ENCODE data around the gene FBXO5.
"Not testable (repeated sequence)": the region's sequence is repeated elsewhere in the genome, so short reads cannot be mapped to it uniquely, and the experiment has no call there.

Gene FBXO5

GRCh38 chr6:152980656-152981055 lies 2.2 kb downstream of the FBXO5 start:
- Mint-ChIP-seq H3K4me3 (peak overlapping the region; percentile 96), H3K27ac (peak overlapping the region; percentile 51), H3K9me3 (no peaks in the 10 kb centered on the region), H3K4me1 (ENCODE audit: low read depth) (peaks cover 48% of the 10 kb centered on the region), H3K27me3 (no peaks in the 10 kb centered on the region), H3K36me3 (ENCODE audit: low read depth) (peaks cover 79% of the 10 kb centered on the region)
- DNase-seq = no peak

- Mint-ChIP-seq H3K27me3 (no peaks in the 10 kb centered on the region), H3K4me1 (ENCODE audit: low read depth) (peaks cover 52% of the 10 kb centered on the region), H3K4me3 (no peak overlapping the region), H3K27ac (no peak overlapping the region), H3K36me3 (ENCODE audit: low read depth) (peaks cover 85% of the 10 kb centered on the region), H3K9me3 (no peaks in the 10 kb centered on the region)
- no peak for DNase-seq
These were observed 3.7 kb downstream of the FBXO5 start for GRCh38 chr6:152979116-152979515.

- no peak overlapping the region for H3K27ac Mint-ChIP-seq
- no peaks in the 10 kb centered on the region for H3K9me3 Mint-ChIP-seq
- peaks cover 86% of the 10 kb centered on the region for H3K36me3 Mint-ChIP-seq (ENCODE audit: low read depth)
- no peaks in the 10 kb centered on the region for H3K27me3 Mint-ChIP-seq
- no peak overlapping the region for H3K4me3 Mint-ChIP-seq
- H3K4me1 Mint-ChIP-seq (ENCODE audit: low read depth) = peaks cover 59% of the 10 kb centered on the region
- no peak for DNase-seq
These were observed 4.8 kb downstream of the FBXO5 start for GRCh38 chr6:152978058-152978457.

GRCh38 chr6:152977556-152977955 lies 5.3 kb downstream of the FBXO5 start:
- H3K36me3 Mint-ChIP-seq (ENCODE audit: low read depth) = peaks cover 91% of the 10 kb centered on the region

GRCh38 chr6:152976749-152977148 lies 6.1 kb downstream of the FBXO5 start:
- Mint-ChIP-seq H3K36me3 (ENCODE audit: low read depth) (peaks cover 94% of the 10 kb centered on the region), H3K27me3 (no peaks in the 10 kb centered on the region), H3K9me3 (no peaks in the 10 kb centered on the region), H3K27ac (no peak overlapping the region), H3K4me1 (ENCODE audit: low read depth) (peaks cover 61% of the 10 kb centered on the region), H3K4me3 (no peak overlapping the region)
- no peak for DNase-seq

More at GRCh38 chr6:152977556-152977955, 5.3 kb downstream of the FBXO5 start:
- Mint-ChIP-seq H3K4me1 (ENCODE audit: low read depth) (peaks cover 61% of the 10 kb centered on the region), H3K4me3 (no peak overlapping the region), H3K27ac (no peak overlapping the region), H3K27me3 (no peaks in the 10 kb centered on the region), H3K9me3 (no peaks in the 10 kb centered on the region)
- DNase-seq = no peak

GRCh38 chr6:152975204-152975915 lies 7.5 kb downstream of the FBXO5 start:
- H3K4me3 Mint-ChIP-seq = peak overlapping the region; percentile 1
- peaks cover 52% of the 10 kb centered on the region for H3K4me1 Mint-ChIP-seq (ENCODE audit: low read depth)
- H3K27ac Mint-ChIP-seq = no peak overlapping the region
- H3K36me3 Mint-ChIP-seq (ENCODE audit: low read depth) = peaks cover 94% of the 10 kb centered on the region
- no peak for DNase-seq
- peaks cover 4% of the 10 kb centered on the region for H3K9me3 Mint-ChIP-seq
- H3K27me3 Mint-ChIP-seq = no peaks in the 10 kb centered on the region

GRCh38 chr6:152973916-152974315 lies 8.9 kb downstream of the FBXO5 start:
- peaks cover 4% of the 10 kb centered on the region for H3K9me3 Mint-ChIP-seq
- peaks cover 95% of the 10 kb centered on the region for H3K36me3 Mint-ChIP-seq (ENCODE audit: low read depth)
- no peak overlapping the region for H3K27ac Mint-ChIP-seq
- H3K27me3 Mint-ChIP-seq = no peaks in the 10 kb centered on the region
- peaks cover 42% of the 10 kb centered on the region for H3K4me1 Mint-ChIP-seq (ENCODE audit: low read depth)
- no peak for DNase-seq
- no peak overlapping the region for H3K4me3 Mint-ChIP-seq

GRCh38 chr6:152969688-152970418 lies 13.0 kb downstream of the FBXO5 start:
- Mint-ChIP-seq H3K4me1 (ENCODE audit: low read depth) (peaks cover 14% of the 10 kb centered on the region), H3K9me3 (peaks cover 18% of the 10 kb centered on the region), H3K27me3 (no peaks in the 10 kb centered on the region), H3K27ac (no peak overlapping the region), H3K36me3 (ENCODE audit: low read depth) (peaks cover 64% of the 10 kb centered on the region), H3K4me3 (no peak overlapping the region)
- no peak for DNase-seq

GRCh38 chr6:152966168-152966894 lies 16.5 kb downstream of the FBXO5 start:
- H3K4me3 Mint-ChIP-seq; H3K4me1 Mint-ChIP-seq (ENCODE audit: low read depth); DNase-seq; H3K27ac Mint-ChIP-seq; H3K27me3 Mint-ChIP-seq: not testable (repeated sequence)
- Mint-ChIP-seq H3K9me3 (peaks cover 17% of the 10 kb centered on the region), H3K36me3 (ENCODE audit: low read depth) (peaks cover 29% of the 10 kb centered on the region)

- H3K9me3 Mint-ChIP-seq = no peaks in the 10 kb centered on the region
- no peak overlapping the region for H3K27ac Mint-ChIP-seq
- no peaks in the 10 kb centered on the region for H3K36me3 Mint-ChIP-seq (ENCODE audit: low read depth)
- no peak overlapping the region for H3K4me3 Mint-ChIP-seq
- no peaks in the 10 kb centered on the region for H3K4me1 Mint-ChIP-seq (ENCODE audit: low read depth)
- DNase-seq = no peak
- peaks cover 41% of the 10 kb centered on the region for H3K27me3 Mint-ChIP-seq
These were observed 23.5 kb downstream of the FBXO5 start for GRCh38 chr6:152959333-152959732.

GRCh38 chr6:152957796-152958195 lies 25.0 kb downstream of the FBXO5 start:
- Mint-ChIP-seq H3K27ac (no peak overlapping the region), H3K27me3 (peaks cover 45% of the 10 kb centered on the region), H3K9me3 (no peaks in the 10 kb centered on the region)

GRCh38 chr6:152954443-152954842 lies 28.4 kb downstream of the FBXO5 start:
- Mint-ChIP-seq H3K27me3 (peaks cover 56% of the 10 kb centered on the region), H3K27ac (no peak overlapping the region), H3K4me3 (no peak overlapping the region), H3K9me3 (no peaks in the 10 kb centered on the region), H3K36me3 (ENCODE audit: low read depth) (no peaks in the 10 kb centered on the region), H3K4me1 (ENCODE audit: low read depth) (peaks cover 2% of the 10 kb centered on the region)
- no peak for DNase-seq

More at GRCh38 chr6:152957796-152958195, 25.0 kb downstream of the FBXO5 start:
- no peaks in the 10 kb centered on the region for H3K36me3 Mint-ChIP-seq (ENCODE audit: low read depth)
- no peak overlapping the region for H3K4me3 Mint-ChIP-seq
- no peaks in the 10 kb centered on the region for H3K4me1 Mint-ChIP-seq (ENCODE audit: low read depth)
- no peak for DNase-seq

- Mint-ChIP-seq H3K9me3 (no peaks in the 10 kb centered on the region), H3K4me1 (ENCODE audit: low read depth) (peaks cover 6% of the 10 kb centered on the region)
These were observed 29.9 kb downstream of the FBXO5 start for GRCh38 chr6:152952866-152953509.

GRCh38 chr6:152952045-152952444 lies 30.8 kb downstream of the FBXO5 start:
- Mint-ChIP-seq H3K27ac (no peak overlapping the region), H3K4me1 (ENCODE audit: low read depth) (peaks cover 6% of the 10 kb centered on the region), H3K27me3 (peaks cover 52% of the 10 kb centered on the region), H3K4me3 (no peak overlapping the region), H3K36me3 (ENCODE audit: low read depth) (no peaks in the 10 kb centered on the region), H3K9me3 (no peaks in the 10 kb centered on the region)
- no peak for DNase-seq

More at GRCh38 chr6:152952866-152953509, 29.9 kb downstream of the FBXO5 start:
- Mint-ChIP-seq H3K27ac (no peak overlapping the region), H3K36me3 (ENCODE audit: low read depth) (no peaks in the 10 kb centered on the region), H3K27me3 (peaks cover 52% of the 10 kb centered on the region), H3K4me3 (no peak overlapping the region)
- no peak for DNase-seq
